Bronchial epithelial cell (primary cell): ENCODE results near the gene AMMECR1L. TPM values are rescaled to one million over a fixed set of nuclear protein-coding genes. Genes with fewer than 3 reads are reported as not detected.
A peak's percentile ranks its signal among the peaks of the same experiment; 100 is the strongest.
"Not testable (repeated sequence)": the region's sequence is repeated elsewhere in the genome, so short reads cannot be mapped to it uniquely, and the experiment has no call there.

Source experiments
- DNase-seq: peaks from one replicate; pipeline ENCODE4 v3.0.0-alpha.2; 2010; ENCODE audit warnings: low read depth
- FAIRE-seq: peaks from 2 replicates; lab custom pipeline; 2011; peaks lifted over from hg19 to GRCh38; lab: Jason Lieb, UNC
- H3K27me3 ChIP-seq: 2 replicates; pipeline ENCODE4 v1.5.1; 2011; ENCODE audit warnings: low read length; ENCODE audit not compliant: control insufficient read depth, insufficient read depth
- H3K36me3 ChIP-seq: 2 replicates; pipeline ENCODE4 v1.5.1; 2011; ENCODE audit warnings: low read length; ENCODE audit not compliant: control insufficient read depth, insufficient read depth
- H3K4me3 ChIP-seq: 2 replicates; pipeline ENCODE4 v1.5.1; 2011; ENCODE audit warnings: mild to moderate bottlenecking, low read depth, low read length, control low read depth
- CTCF ChIP-seq: IDR thresholded peaks from 2 replicates; pipeline ENCODE4 v1.5.1; 2011; ENCODE audit warnings: mild to moderate bottlenecking, moderate library complexity, low read length, control low read depth, inconsistent platforms; ENCODE audit not compliant: insufficient read depth, severe bottlenecking
- total RNA-seq: library from RNA; depleted of rRNA; stranded (reverse); fragments of >200 nt; gene quantifications from 2 replicates; pipeline ENCODE4 v1.2.1, GENCODE V29; 2014

The AMMECR1L gene
- total RNA-seq: 31.6 and 32.5 TPM in 2 replicates

DNA sequence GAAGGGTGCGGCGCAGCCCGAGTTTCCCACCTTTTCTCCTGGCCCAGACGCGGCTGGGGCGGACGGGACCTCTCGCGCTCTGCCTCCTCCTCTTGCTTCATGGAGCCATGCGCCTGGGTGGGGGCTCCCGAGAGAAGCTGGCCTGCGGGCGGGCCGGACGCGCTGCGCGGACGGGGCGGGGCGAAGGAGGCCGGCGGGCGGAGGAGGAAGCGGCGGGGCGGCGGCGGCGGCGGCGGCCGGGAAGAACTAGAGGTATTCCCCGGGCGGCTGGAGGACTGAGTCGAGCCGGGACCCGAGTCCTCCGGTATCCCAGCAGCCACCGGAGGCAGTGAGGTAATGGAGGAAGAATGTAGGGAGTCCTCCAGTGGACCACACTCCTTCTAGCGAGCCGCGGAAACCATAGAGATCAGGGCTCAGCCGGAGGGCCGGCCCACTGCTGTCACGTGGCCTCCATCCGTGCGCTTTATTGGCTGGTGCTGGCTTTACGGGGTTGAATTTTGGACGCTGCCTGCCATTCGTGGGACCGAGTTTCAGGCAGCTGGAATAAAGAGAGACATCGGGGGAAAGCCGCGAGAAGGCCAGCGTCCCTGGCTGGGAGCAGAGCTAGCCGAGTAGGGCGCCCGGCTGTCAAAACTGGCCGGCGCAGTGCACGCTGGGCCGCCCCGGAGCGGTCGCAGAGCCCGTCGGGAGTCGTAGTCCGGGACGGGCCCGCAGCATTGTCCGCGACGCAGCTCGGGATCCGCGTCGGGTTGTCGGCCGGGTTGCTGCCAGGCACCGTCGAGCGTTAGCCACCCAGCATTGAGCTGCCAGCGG, at the start of gene AMMECR1L:
Gene AMMECR1L (minus strand): TSS at position 177 of the 813 bp plus-strand sequence. CDS start 11,722 bp downstream, outside the sequence.
- not testable (repeated sequence) for H3K36me3 ChIP-seq, FAIRE-seq, H3K27me3 ChIP-seq
- H3K4me3 ChIP-seq: peak within 1 kb of the TSS; percentile 58
- DNase-seq: peak; percentile 28

DNA sequence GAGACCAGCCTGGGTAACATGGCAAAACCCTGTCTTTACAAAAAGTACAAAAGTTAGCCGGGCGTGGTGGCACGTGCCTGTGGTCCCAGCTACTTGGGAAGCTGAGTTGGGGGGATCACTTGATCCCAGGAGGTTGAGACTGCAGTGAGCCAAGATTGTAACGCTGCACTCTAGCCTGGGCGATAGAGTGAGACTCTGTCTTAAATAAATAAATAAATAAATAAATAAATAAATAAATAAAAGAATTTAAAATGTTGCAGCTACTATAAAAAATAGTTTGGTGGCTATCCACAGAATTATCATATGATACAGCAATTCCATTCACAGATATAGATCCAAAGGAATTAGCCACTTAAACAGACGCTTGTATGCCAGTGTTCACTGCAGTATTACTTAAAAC, 49.6 kb upstream of the AMMECR1L start:
- Histone ChIP-seq H3K36me3 (no peaks in the 10 kb centered on the region), H3K27me3 (no peaks in the 10 kb centered on the region), H3K4me3 (no peak overlapping the region)
- no peak for DNase-seq
- no peak for FAIRE-seq
- TF ChIP-seq CTCF: no peak

- FAIRE-seq: no peak
- no peak overlapping the region for H3K4me3 ChIP-seq
- H3K36me3 ChIP-seq: no peaks in the 10 kb centered on the region
- peak; percentile 93 for DNase-seq
- no peak for TF ChIP-seq CTCF
- H3K27me3 ChIP-seq: no peaks in the 10 kb centered on the region
Observed at GRCh38 chr2:127932199-127932876, 46.6 kb upstream of the AMMECR1L start.

DNA sequence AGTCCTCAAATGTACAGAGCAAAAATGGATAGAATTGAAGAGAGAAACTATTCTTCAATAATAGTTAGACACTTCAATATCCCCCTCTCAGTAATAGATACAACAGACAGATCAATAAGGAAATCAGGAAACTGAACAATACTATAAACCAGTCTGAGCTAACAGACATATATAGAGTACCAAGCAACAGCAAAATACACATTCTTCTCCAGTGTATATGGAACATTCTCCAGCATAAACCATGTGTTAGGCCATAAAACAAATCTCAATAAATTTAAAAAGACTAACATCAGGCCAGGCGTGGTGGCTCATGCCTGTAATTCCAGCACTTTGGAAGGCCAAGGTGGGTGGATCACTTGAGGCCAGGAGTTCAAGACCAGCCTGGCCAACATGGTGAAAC, 43.7 kb upstream of the AMMECR1L start:
- FAIRE-seq: no peak
- no peak for TF ChIP-seq CTCF

DNA sequence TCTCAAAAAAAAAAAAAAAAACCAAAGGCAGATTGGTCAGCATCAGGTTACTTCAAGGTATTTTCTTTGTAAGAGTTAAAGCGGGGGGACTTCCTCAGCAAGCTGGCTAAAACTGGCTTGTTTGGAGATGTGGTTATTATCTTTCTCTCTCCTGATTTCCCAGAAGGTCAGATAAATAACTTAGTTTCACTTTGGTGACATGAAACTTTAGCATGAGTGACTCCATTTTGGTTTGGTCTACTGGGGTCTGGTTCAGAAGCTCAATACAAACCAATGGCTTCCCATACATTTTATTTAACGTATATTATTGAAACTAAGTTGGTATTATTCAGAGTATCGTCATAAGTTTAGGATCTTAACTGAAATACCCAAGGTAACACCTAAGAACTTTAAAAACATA, 41.6 kb upstream of the AMMECR1L start:
- no peak overlapping the region for H3K4me3 ChIP-seq
- no peak for FAIRE-seq
- TF ChIP-seq CTCF: no peak
- no peaks in the 10 kb centered on the region for H3K27me3 ChIP-seq
- DNase-seq: no peak
- no peaks in the 10 kb centered on the region for H3K36me3 ChIP-seq

More for the DNA sequence above, 43.7 kb upstream of the AMMECR1L start:
- Histone ChIP-seq H3K36me3 (no peaks in the 10 kb centered on the region), H3K4me3 (no peak overlapping the region), H3K27me3 (no peaks in the 10 kb centered on the region)
- DNase-seq: no peak

DNA sequence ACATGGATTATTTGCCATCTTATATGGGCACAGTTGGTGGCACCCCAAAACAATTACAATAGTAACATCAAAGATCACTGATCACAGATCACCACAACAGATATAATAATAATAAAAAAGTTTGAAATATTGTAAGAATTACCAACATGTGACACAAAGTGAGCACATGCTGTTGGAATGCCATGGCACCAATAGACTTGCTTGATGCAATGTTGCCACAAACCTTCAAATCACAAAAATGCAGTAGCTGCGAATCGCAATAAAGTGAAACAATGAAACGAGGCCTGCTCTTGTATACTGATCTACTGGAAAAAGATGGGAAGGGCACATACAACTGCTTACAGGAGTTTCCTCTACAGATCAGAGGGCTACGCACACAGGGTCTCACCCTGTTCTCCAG, 32.2 kb upstream of the AMMECR1L start:
- no peak for TF ChIP-seq CTCF
- FAIRE-seq (no peak), DNase-seq (no peak)
- H3K36me3 ChIP-seq: no peaks in the 10 kb centered on the region
- H3K4me3 ChIP-seq: no peak overlapping the region
- no peaks in the 10 kb centered on the region for H3K27me3 ChIP-seq
